ENCODE data around the gene CCT8L2. TPM values are rescaled to one million over a fixed set of nuclear protein-coding genes. Genes with fewer than 3 reads are reported as not detected.
"Not testable (repeated sequence)": the region's sequence is repeated elsewhere in the genome, so short reads cannot be mapped to it uniquely, and the experiment has no call there.

The CCT8L2 gene
- total RNA-seq, 1 donor from 2014 or later, result not detected

- DNase-seq (ENCODE audit: low spot score in 2 of 2) (no peak), FAIRE-seq (no peak)
Measured at GRCh38 chr22:16562711-16563554, 29.7 kb downstream of the CCT8L2 start.

- FAIRE-seq; DNase-seq (ENCODE audit: low spot score in 2 of 2): not testable (repeated sequence)
Measured at GRCh38 chr22:16561093-16561658, 31.4 kb downstream of the CCT8L2 start.

GRCh38 chr22:16560651-16561050 is 32.0 kb downstream of the CCT8L2 start:
- not testable (repeated sequence) for DNase-seq (ENCODE audit: low spot score in 2 of 2); FAIRE-seq

GRCh38 chr22:16559996-16560395 is 32.6 kb downstream of the CCT8L2 start:
- not testable (repeated sequence) for FAIRE-seq; DNase-seq (ENCODE audit: low spot score in 2 of 2)

- DNase-seq (ENCODE audit: low spot score in 2 of 2) (no peak), FAIRE-seq (no peak)
Measured at GRCh38 chr22:16559056-16559955, 33.3 kb downstream of the CCT8L2 start.

GRCh38 chr22:16558376-16558945 is 34.1 kb downstream of the CCT8L2 start:
- not testable (repeated sequence) for FAIRE-seq; DNase-seq (ENCODE audit: low spot score in 2 of 2)

GRCh38 chr22:16557511-16557910 is 35.1 kb downstream of the CCT8L2 start:
- not testable (repeated sequence) for FAIRE-seq; DNase-seq (ENCODE audit: low spot score in 2 of 2)

GRCh38 chr22:16555077-16555994 is 37.3 kb downstream of the CCT8L2 start:
- FAIRE-seq; DNase-seq (ENCODE audit: low spot score in 2 of 2): not testable (repeated sequence)

GRCh38 chr22:16543310-16543709 is 49.3 kb downstream of the CCT8L2 start:
- not testable (repeated sequence) for DNase-seq (ENCODE audit: low spot score in 2 of 2); FAIRE-seq

Other genes with a start within 250 kb of the CCT8L2 start
- gene XKR3, start 232.6 kb upstream of the CCT8L2 start, total RNA-seq, result not detected